OCI-LY7 (cell line): ENCODE data around the gene BABAM1. TPM values are rescaled to one million over a fixed set of nuclear protein-coding genes. Genes with fewer than 3 reads are reported as not detected.

Source experiments
- BruUV-seq: library from RNA; stranded (reverse); fragments of 400-500 nt; replicated peaks from 2 replicates; lab custom pipeline; 2021; lab: Mats Ljungman, UMichigan
- CTCF ChIA-PET: fragments of 300-600 bp; sonication (Branson Sonifier 250); formaldehyde crosslinking; loops from one replicate; lab custom pipeline; 2022; ENCODE audit warnings: antibody characterized with exemption; ENCODE audit not compliant: unreplicated experiment; lab: Charles Lee
- POLR2A ChIA-PET: fragments of 300-600 bp; sonication (Branson Sonifier 250); formaldehyde crosslinking; loops from one replicate; lab custom pipeline; 2022; ENCODE audit warnings: antibody characterized with exemption; lab: Charles Lee
- DNase-seq: peaks from one replicate; pipeline ENCODE4 v3.0.0-alpha.2; 2015; ENCODE audit warnings: low spot score
- H2AFZ ChIP-seq: fragments of 200-600 bp; sonication (generic), shearing (Covaris generic); 2 replicates; pipeline ENCODE4 v1.6.1; 2014; ENCODE audit warnings: mild to moderate bottlenecking, antibody characterized with exemption, low read length, moderate library complexity
- H3K27ac ChIP-seq: fragments of 200-600 bp; sonication (generic); 2 replicates; pipeline ENCODE4 v1.5.1; 2014; ENCODE audit warnings: mixed run types, low read depth, mild to moderate bottlenecking, moderate library complexity, low read length, inconsistent platforms; ENCODE audit not compliant: poor library complexity, severe bottlenecking
- H3K36me3 ChIP-seq: fragments of 200-600 bp; sonication (generic); 2 replicates; pipeline ENCODE4 v1.6.1; 2014; ENCODE audit warnings: mild to moderate bottlenecking, antibody characterized with exemption, low read length, moderate library complexity, mixed read lengths; ENCODE audit not compliant: insufficient read depth
- H3K4me1 ChIP-seq: fragments of 200-600 bp; sonication (generic); 2 replicates; pipeline ENCODE4 v1.5.1; 2014; ENCODE audit warnings: mild to moderate bottlenecking, low read length; ENCODE audit not compliant: insufficient read depth, poor library complexity, severe bottlenecking
- H3K4me2 ChIP-seq: fragments of 200-600 bp; sonication (generic); 2 replicates; pipeline ENCODE4 v1.6.1; 2014; ENCODE audit warnings: mild to moderate bottlenecking, low read length
- H3K4me3 ChIP-seq: fragments of 200-600 bp; sonication (generic); 2 replicates; pipeline ENCODE4 v1.5.1; 2014; ENCODE audit warnings: mild to moderate bottlenecking, low read depth, low read length; ENCODE audit not compliant: poor library complexity, severe bottlenecking
- H3K79me2 ChIP-seq: fragments of 200-600 bp; sonication (generic); 2 replicates; pipeline ENCODE4 v1.6.1; 2016; ENCODE audit warnings: low read depth, mild to moderate bottlenecking, low read length, moderate library complexity, mixed read lengths; ENCODE audit not compliant: insufficient read depth
- H3K9me2 ChIP-seq: fragments of 200-600 bp; sonication (generic); 2 replicates; pipeline ENCODE4 v1.6.1; 2016; ENCODE audit warnings: mild to moderate bottlenecking, low read length, mixed read lengths; ENCODE audit not compliant: insufficient read depth
- H3K9me3 ChIP-seq: fragments of 200-600 bp; sonication (generic); 2 replicates; pipeline ENCODE4 v1.6.1; 2014; ENCODE audit warnings: mild to moderate bottlenecking, mixed run types, low read length, mixed read lengths
- H4K20me1 ChIP-seq: fragments of 200-600 bp; sonication (generic); 2 replicates; pipeline ENCODE4 v1.6.1; 2014; ENCODE audit warnings: mild to moderate bottlenecking, antibody characterized with exemption, low read length, moderate library complexity, mixed read lengths; ENCODE audit not compliant: insufficient read depth
- EZH2phosphoT487 ChIP-seq: fragments of 200-600 bp; sonication (generic); IDR thresholded peaks from 2 replicates; pipeline ENCODE4 v1.6.1; 2018; ENCODE audit warnings: low read depth, borderline replicate concordance, mild to moderate bottlenecking, mixed run types, antibody characterized with exemption, low read length, moderate library complexity, mixed read lengths
- intact Hi-C: fragments of 100-400 bp; cut with micrococcal nuclease; formaldehyde crosslinking; loops from one replicate; pipeline ENCODE4 v1.10.0; 2022; ENCODE audit not compliant: unreplicated experiment
- total RNA-seq, 2 experiments: library from RNA; depleted of rRNA in 1 of 2; stranded (reverse); fragments of >200 nt in 1 of 2; shearing (Covaris generic) in 1 of 2; gene quantifications; 2 replicates each; pipeline ENCODE4 v1.2.3, GENCODE V29; 2014 to 2022
- TF ChIP-seq, protein P1 (sequence below): fragments of 200-600 bp; sonication (generic); conservative IDR thresholded peaks from 2 replicates; pipeline ENCODE4 v1.5.1; 2014; ENCODE audit warnings: mild to moderate bottlenecking, antibody characterized with exemption, low read length, moderate library complexity, mixed read lengths

BABAM1 gene
- total RNA-seq, 2 experiments from 2014 or later: 79.0 to 118 TPM

DNA sequence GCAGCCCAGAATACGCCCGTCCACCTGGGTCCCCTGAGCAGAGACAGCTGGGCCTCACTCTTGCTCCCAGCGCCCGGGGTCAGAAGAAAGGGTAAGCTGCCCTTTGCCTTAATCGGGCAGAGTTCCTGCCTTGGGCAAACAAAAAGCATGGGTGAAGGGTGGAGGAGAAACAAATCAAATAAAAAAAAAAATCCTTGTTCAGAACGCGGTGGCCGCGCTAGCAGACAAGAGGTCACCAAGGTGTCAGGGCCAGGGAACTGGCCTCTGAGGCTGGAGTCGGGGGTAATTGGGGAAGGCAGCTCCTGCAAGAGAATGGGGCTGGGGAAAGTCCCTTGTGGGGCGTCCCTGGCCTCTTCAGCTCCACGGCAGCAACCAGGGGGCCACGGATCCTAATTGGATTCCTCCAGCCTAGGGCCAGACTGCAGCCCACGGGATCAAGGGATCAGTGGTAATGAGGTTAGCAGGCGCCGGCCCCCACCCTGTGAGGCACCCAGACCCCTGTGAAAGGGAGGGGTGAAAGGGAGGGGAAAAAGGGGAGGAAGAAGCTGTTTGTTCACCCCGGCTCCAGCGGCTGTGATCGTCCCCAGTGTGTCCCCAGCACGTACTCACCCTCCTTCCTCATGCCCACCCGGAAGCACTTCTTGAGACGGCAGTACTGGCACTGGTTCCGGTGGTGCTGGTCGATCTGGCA lies 27.0 kb upstream of the BABAM1 start:
- no peak for TF ChIP-seq EZH2phosphoT487
- TF ChIP-seq, protein P1, sequence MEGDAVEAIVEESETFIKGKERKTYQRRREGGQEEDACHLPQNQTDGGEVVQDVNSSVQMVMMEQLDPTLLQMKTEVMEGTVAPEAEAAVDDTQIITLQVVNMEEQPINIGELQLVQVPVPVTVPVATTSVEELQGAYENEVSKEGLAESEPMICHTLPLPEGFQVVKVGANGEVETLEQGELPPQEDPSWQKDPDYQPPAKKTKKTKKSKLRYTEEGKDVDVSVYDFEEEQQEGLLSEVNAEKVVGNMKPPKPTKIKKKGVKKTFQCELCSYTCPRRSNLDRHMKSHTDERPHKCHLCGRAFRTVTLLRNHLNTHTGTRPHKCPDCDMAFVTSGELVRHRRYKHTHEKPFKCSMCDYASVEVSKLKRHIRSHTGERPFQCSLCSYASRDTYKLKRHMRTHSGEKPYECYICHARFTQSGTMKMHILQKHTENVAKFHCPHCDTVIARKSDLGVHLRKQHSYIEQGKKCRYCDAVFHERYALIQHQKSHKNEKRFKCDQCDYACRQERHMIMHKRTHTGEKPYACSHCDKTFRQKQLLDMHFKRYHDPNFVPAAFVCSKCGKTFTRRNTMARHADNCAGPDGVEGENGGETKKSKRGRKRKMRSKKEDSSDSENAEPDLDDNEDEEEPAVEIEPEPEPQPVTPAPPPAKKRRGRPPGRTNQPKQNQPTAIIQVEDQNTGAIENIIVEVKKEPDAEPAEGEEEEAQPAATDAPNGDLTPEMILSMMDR: no peak
- BruUV-seq: no TSS peak
- Histone ChIP-seq H4K20me1 (no peaks in the 10 kb centered on the region), H3K9me2 (no peaks in the 10 kb centered on the region), H3K4me2 (no peak overlapping the region), H3K36me3 (peaks cover 9% of the 10 kb centered on the region; the same call in 1 of the 2 replicates), H3K4me3 (no peak overlapping the region), H3K27ac (no peak overlapping the region), H3K9me3 (no peaks in the 10 kb centered on the region), H2AFZ (no peak overlapping the region), H3K4me1 (peaks cover 45% of the 10 kb centered on the region), H3K79me2 (peaks cover 23% of the 10 kb centered on the region; the same call in 1 of the 2 replicates)
- no peak for DNase-seq
- intact Hi-C loops: loop anchor here (10.0 kb wide), 1 partner anchor 345 kb away; no protein-coding TSS in a partner anchor
- ChIA-PET CTCF (no interaction called here), POLR2A (interaction anchor here (0.7 kb wide), 1 partner anchor 13 kb away, joined by 4 read pairs; no protein-coding TSS in a partner anchor)

DNA sequence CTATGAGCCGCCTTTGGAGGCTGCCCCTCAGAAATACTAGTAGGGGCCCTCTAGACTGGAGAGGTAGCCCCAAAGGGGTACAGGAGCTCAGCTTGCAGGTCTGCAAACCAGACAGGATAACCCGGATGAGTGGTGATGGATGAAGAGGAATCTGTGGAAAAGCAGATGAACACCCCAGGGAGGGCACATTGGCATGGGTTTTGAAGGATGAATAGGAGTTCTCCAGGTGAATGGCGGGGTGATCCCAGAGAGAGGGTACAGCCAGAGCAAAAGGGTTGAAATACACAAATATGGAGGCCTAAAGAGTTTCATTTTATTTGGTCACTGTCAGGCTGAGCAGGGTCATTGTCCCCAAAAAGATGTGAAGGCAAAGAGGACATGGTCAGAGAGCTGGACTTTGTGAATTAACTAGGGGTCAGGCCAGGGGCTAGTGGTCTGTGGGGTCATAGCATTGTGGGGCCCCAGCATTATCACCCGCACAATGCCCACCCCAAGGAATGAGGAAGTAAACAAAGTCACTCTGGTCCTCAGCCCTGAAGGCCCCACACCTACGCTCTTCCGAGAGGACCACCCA lies 26.3 kb upstream of the BABAM1 start:
- no TSS peak for BruUV-seq
- Histone ChIP-seq H3K4me2 (no peak overlapping the region), H3K9me3 (no peaks in the 10 kb centered on the region), H3K9me2 (no peaks in the 10 kb centered on the region), H3K36me3 (peaks cover 9% of the 10 kb centered on the region; the same call in 1 of the 2 replicates), H3K4me3 (no peak overlapping the region), H3K27ac (no peak overlapping the region), H4K20me1 (no peaks in the 10 kb centered on the region), H2AFZ (no peak overlapping the region), H3K4me1 (peaks cover 39% of the 10 kb centered on the region), H3K79me2 (peaks cover 23% of the 10 kb centered on the region; the same call in 1 of the 2 replicates)
- TF ChIP-seq EZH2phosphoT487: no peak
- TF ChIP-seq, protein P1: no peak
- ChIA-PET POLR2A (interaction anchor here (0.6 to 1.4 kb wide), 2 partner anchors 164 to 389 kb away, joined by 3 read pairs; no protein-coding TSS in a partner anchor), CTCF (no interaction called here)
- no peak for DNase-seq
- intact Hi-C loops: loop anchor here (10.0 kb wide), 1 partner anchor 346 kb away; no protein-coding TSS in a partner anchor
